GM13976 (cell line): Measurements from ENCODE around the gene SLC2A10.

Experiments
- DNase-seq: peaks from one replicate; pipeline ENCODE4 v3.0.0; 2012; ENCODE audit warnings: low spot score
- in situ Hi-C: fragments of 300-500 bp; cut with MboI; formaldehyde crosslinking; loops from one replicate; pipeline ENCODE4 v1.12.0; 2022; ENCODE audit warnings: low sequenced_read_pairs, mixed read lengths, inconsistent platforms; ENCODE audit not compliant: unreplicated experiment
- TF ChIP-seq, protein P1 (sequence below): IDR thresholded peaks from 2 replicates; pipeline ENCODE4 v1.5.1; 2012; ENCODE audit warnings: borderline replicate concordance, mild to moderate bottlenecking; ENCODE audit not compliant: insufficient read depth; ENCODE audit errors: extremely low read depth, missing control alignments, control extremely low read depth

The SLC2A10 gene

GRCh38 chr20:46758929-46759669 lies 49.6 kb downstream of the SLC2A10 start:
- TF ChIP-seq, protein P1, sequence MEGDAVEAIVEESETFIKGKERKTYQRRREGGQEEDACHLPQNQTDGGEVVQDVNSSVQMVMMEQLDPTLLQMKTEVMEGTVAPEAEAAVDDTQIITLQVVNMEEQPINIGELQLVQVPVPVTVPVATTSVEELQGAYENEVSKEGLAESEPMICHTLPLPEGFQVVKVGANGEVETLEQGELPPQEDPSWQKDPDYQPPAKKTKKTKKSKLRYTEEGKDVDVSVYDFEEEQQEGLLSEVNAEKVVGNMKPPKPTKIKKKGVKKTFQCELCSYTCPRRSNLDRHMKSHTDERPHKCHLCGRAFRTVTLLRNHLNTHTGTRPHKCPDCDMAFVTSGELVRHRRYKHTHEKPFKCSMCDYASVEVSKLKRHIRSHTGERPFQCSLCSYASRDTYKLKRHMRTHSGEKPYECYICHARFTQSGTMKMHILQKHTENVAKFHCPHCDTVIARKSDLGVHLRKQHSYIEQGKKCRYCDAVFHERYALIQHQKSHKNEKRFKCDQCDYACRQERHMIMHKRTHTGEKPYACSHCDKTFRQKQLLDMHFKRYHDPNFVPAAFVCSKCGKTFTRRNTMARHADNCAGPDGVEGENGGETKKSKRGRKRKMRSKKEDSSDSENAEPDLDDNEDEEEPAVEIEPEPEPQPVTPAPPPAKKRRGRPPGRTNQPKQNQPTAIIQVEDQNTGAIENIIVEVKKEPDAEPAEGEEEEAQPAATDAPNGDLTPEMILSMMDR: no peak
- no peak for DNase-seq
- in situ Hi-C loops: loop anchor here (25.0 kb wide), 1 partner anchor 628 kb away; no protein-coding TSS in a partner anchor

DNA sequence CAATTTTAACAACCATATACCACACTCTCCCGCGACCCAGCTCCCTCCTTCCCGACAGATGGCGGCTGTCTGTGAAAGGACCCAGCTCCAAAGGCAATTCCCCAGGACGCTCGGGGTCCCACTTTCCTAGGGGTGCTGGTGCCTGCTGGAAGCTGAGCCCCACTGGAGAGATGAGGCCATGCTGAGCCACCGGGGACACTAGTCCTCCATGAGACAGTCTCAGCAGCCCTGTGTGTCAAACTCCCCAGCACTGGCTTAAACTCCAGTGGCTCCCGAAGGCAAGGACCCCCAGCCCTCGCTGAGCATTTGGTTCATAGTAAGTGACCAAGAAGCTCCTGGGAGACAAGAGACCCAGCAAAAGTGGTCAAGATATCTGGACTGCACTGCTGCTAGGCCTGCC lies 52.1 kb downstream of the SLC2A10 start:
- DNase-seq: no peak
- in situ Hi-C loops: loop anchor here (25.0 kb wide), 1 partner anchor 626 kb away; no protein-coding TSS in a partner anchor
- TF ChIP-seq, protein P1: no peak

DNA sequence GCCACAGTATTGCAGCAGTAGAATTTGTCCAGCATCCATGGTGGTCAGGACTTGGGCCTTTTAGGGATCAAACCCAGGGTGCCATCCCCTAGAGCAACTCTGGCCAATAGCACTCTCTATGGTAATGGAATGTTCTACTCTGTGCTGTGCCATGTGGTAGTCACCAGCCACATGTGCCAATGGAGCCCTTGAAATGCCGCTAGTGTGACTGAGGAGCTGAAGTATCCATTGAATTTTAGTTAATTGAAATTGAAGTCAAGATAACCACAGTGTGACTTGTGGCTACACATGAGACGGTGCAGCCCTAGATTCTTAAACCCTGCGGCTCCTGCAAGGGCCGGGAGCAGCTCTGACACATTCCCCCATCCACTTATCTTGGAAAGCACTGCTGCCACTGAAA lies 54.6 kb downstream of the SLC2A10 start:
- in situ Hi-C loops: loop anchor here (25.0 kb wide), 1 partner anchor 623 kb away; no protein-coding TSS in a partner anchor
- TF ChIP-seq, protein P1: no peak
- DNase-seq: no peak

DNA sequence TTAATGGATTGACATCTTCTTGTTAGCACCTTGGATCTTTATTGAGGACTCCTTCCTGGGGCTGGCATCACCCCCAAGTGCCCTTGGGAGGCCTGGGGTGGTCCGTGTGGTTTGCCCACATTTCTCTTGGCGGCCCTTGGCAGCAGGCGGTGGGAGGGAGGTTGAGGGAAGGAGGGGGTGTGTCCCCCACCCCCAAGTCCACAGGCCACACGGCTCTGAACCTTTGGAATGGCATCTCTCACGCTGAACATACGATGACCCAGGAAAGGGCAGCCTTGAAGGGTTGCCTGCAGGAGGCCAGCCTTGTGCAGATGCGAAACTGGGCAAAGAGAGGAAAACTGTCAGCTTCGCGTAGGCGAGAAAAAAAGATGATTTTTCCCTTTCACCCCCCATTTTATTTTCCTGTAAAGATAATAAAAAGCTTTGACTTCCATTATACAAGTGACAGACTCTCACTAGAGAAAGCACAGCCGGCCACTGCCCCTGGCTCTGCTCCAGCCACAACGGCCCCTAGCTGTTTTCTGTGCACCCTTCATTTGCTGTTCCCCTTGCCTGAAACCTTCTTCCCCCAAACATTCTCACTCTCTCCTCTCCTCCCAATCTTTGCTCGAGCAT lies 56.2 kb downstream of the SLC2A10 start:
- in situ Hi-C loops: loop anchor here (25.0 kb wide), 1 partner anchor 622 kb away; no protein-coding TSS in a partner anchor
- TF ChIP-seq, protein P1: no peak
- no peak for DNase-seq

DNA sequence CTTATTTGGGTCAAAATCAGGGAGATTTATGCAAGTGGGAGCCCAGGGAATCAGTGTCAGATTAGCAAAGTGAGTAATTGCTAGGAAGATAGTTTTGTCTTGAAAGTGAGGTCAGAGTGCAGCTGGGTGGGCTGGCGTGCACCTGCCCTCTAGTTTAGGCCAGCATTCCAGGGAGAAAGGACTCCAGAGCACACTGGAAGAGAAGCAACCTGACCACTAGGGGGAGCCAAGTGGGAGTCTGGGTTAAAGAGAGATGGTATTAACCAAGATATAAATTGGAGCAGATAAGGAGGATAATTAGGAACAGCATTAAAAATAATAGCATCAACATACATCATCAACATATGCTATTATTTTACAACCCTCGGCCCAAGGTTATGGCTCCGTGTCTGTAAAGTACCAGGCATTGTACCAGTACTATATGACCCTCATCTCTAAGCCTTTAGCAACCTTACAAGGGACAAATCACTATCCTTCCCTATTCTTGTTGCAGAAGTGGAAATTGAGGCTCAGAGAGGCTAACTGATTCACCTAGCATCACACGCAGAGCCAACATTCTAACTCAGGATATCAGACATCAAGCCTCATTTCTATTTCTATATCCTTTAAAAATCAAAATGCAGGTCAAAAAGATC lies 57.8 kb downstream of the SLC2A10 start:
- TF ChIP-seq, protein P1: peak; percentile 49
- peak; percentile 46 for DNase-seq

More for the DNA sequence above, 57.8 kb downstream of the SLC2A10 start:
- in situ Hi-C loops: loop anchor here (25.0 kb wide), 1 partner anchor 620 kb away; no protein-coding TSS in a partner anchor
